GM18499 (cell line): Measurements from ENCODE around the gene GNA15.

Experiments used
- ATAC-seq: cut with Tn5 transposase; IDR thresholded peaks from one replicate; pipeline ENCODE4 v1.9.1; 2021; ENCODE audit warnings: moderate number of reproducible peaks; ENCODE audit not compliant: insufficient read depth, unreplicated experiment

The GNA15 gene

GRCh38 chr19:3119693-3120380 lies 16.0 kb upstream of the GNA15 start:
- ATAC-seq, result no peak

- ATAC-seq, result no peak
Measured at GRCh38 chr19:3120611-3121276, 15.1 kb upstream of the GNA15 start.

- no peak for ATAC-seq
Measured at GRCh38 chr19:3121396-3121795, 14.4 kb upstream of the GNA15 start.

GRCh38 chr19:3121821-3122511 lies 13.9 kb upstream of the GNA15 start:
- ATAC-seq, result no peak

- ATAC-seq, result no peak
Measured at GRCh38 chr19:3122512-3122870, 13.3 kb upstream of the GNA15 start.

- no peak for ATAC-seq
Measured at GRCh38 chr19:3123088-3123721, 12.6 kb upstream of the GNA15 start.

GRCh38 chr19:3123956-3124355 lies 11.9 kb upstream of the GNA15 start:
- ATAC-seq, result no peak

- no peak for ATAC-seq
Measured at GRCh38 chr19:3124630-3125029, 11.2 kb upstream of the GNA15 start.

GRCh38 chr19:3125900-3126524 lies 9.8 kb upstream of the GNA15 start:
- ATAC-seq, result no peak

- ATAC-seq, result no peak
Measured at GRCh38 chr19:3129112-3129511, 6.7 kb upstream of the GNA15 start.

GRCh38 chr19:3131168-3131567 lies 4.7 kb upstream of the GNA15 start:
- no peak for ATAC-seq

GRCh38 chr19:3132971-3133792 lies 2.7 kb upstream of the GNA15 start:
- no peak for ATAC-seq

- ATAC-seq, result no peak
Measured at GRCh38 chr19:3133793-3134116, 2.1 kb upstream of the GNA15 start.

- ATAC-seq, result no peak
Measured at GRCh38 chr19:3136684-3137055, 837 bp downstream of the GNA15 start.

- ATAC-seq, result no peak
Measured at GRCh38 chr19:3137119-3137518, 1.3 kb downstream of the GNA15 start.

GRCh38 chr19:3138268-3138667 lies 2.4 kb downstream of the GNA15 start:
- ATAC-seq, result no peak

GRCh38 chr19:3140667-3141038 lies 4.8 kb downstream of the GNA15 start:
- ATAC-seq, result no peak

GRCh38 chr19:3142292-3142670 lies 6.4 kb downstream of the GNA15 start:
- no peak for ATAC-seq

GRCh38 chr19:3142781-3143337 lies 7.0 kb downstream of the GNA15 start:
- no peak for ATAC-seq
